HG03095 (cell line): ENCODE results near the gene ZDHHC12.

ENCODE experiments used
- ATAC-seq: cut with Tn5 transposase; IDR thresholded peaks from one replicate; pipeline ENCODE4 v1.9.1; 2021; ENCODE audit warnings: moderate library complexity; ENCODE audit not compliant: unreplicated experiment

ZDHHC12 gene

GRCh38 chr9:128731093-128731492, 7.2 kb upstream of the ZDHHC12 start:
- ATAC-seq, result no peak

GRCh38 chr9:128729766-128730517, 6.0 kb upstream of the ZDHHC12 start:
- no peak for ATAC-seq

GRCh38 chr9:128729302-128729701, 5.4 kb upstream of the ZDHHC12 start:
- ATAC-seq, result no peak

GRCh38 chr9:128728298-128728697, 4.4 kb upstream of the ZDHHC12 start:
- ATAC-seq, result no peak

- no peak for ATAC-seq
Observed at GRCh38 chr9:128727640-128728248, 3.8 kb upstream of the ZDHHC12 start.

- peak; percentile 14 for ATAC-seq
Observed at GRCh38 chr9:128724744-128725211, 851 bp upstream of the ZDHHC12 start.

GRCh38 chr9:128723352-128723865, 518 bp downstream of the ZDHHC12 start:
- ATAC-seq, result no peak

- no peak for ATAC-seq
Observed at GRCh38 chr9:128722380-128723351, 1.3 kb downstream of the ZDHHC12 start.

GRCh38 chr9:128721487-128722010, 2.4 kb downstream of the ZDHHC12 start:
- ATAC-seq, result no peak

- no peak for ATAC-seq
Observed at GRCh38 chr9:128720841-128721486, 3.0 kb downstream of the ZDHHC12 start.

- ATAC-seq, result no peak
Observed at GRCh38 chr9:128719919-128720605, 3.9 kb downstream of the ZDHHC12 start.

- ATAC-seq, result no peak
Observed at GRCh38 chr9:128718475-128718874, 5.5 kb downstream of the ZDHHC12 start.

- ATAC-seq, result no peak
Observed at GRCh38 chr9:128718047-128718446, 5.9 kb downstream of the ZDHHC12 start.

- no peak for ATAC-seq
Observed at GRCh38 chr9:128716581-128717254, 7.2 kb downstream of the ZDHHC12 start.

- ATAC-seq, result no peak
Observed at GRCh38 chr9:128715436-128715750, 8.5 kb downstream of the ZDHHC12 start.

GRCh38 chr9:128714586-128715435, 9.1 kb downstream of the ZDHHC12 start:
- ATAC-seq, result no peak

- ATAC-seq, result no peak
Observed at GRCh38 chr9:128713941-128714573, 9.9 kb downstream of the ZDHHC12 start.

GRCh38 chr9:128713411-128713780, 10.5 kb downstream of the ZDHHC12 start:
- ATAC-seq, result no peak
